K562 (cell line): ENCODE measurements around the gene UGT1A3. TPM values are rescaled to one million over a fixed set of nuclear protein-coding genes. Genes with fewer than 3 reads are reported as not detected.

Experiments used
- ATAC-seq: fragments of 200-7000 bp; cut with Tn5 transposase; 3 replicates; pipeline ENCODE4 v1.9.1; 2020; ENCODE audit warnings: moderate library complexity
- BruUV-seq: library from RNA; stranded (reverse); fragments of 400-500 nt; replicated peaks from 2 replicates; lab custom pipeline; 2021; lab: Mats Ljungman, UMichigan
- CTCF ChIA-PET: fragments of 300-600 bp; formaldehyde crosslinking; extraction: SDS; loops from one replicate; lab custom pipeline; 2021; ENCODE audit warnings: low intra/inter-chr PET ratio; lab: Yijun Ruan, JAX
- POLR2A ChIA-PET: fragments of 300-600, 350-650 bp; sonication (Branson Sonifier 250); formaldehyde crosslinking; extraction: SDS; loops from one replicate; lab custom pipeline; 2021; ENCODE audit warnings: antibody characterized with exemption, inconsistent platforms; lab: Yijun Ruan, JAX
- DNase-seq, 4 experiments: peaks; one replicate each; pipeline versions ENCODE4 v3.0.0 to v3.0.0-alpha.2; 2011 to 2018; ENCODE audit warnings: low spot score in 3 of 4, mixed read lengths in 3 of 4; ENCODE audit errors: extremely low read depth in 1 of 4
- FAIRE-seq: peaks from 2 replicates; lab custom pipeline; 2011; peaks lifted over from hg19 to GRCh38; lab: Jason Lieb, UNC
- H2AFZ ChIP-seq: 2 replicates; pipeline ENCODE4 v1.6.0; 2011; ENCODE audit warnings: low read depth, low read length, control low read depth, inconsistent platforms
- H3K27ac ChIP-seq: fragments of 200-600 bp; 3 replicates; pipeline ENCODE4 v1.8.0; 2011; ENCODE audit warnings: low read depth, mild to moderate bottlenecking, control low read depth, inconsistent platforms, low read length, moderate library complexity, mixed read lengths; ENCODE audit errors: extremely low read depth
- H3K27me3 ChIP-seq, 2 experiments: fragments of 300-600 bp in 1 of 2; 2 replicates in 1 of 2; 3 replicates in 1 of 2; pipeline versions ENCODE4 v1.6.0 to v1.8.0; 2011; ENCODE audit warnings: inconsistent platforms in 2 of 2, low read length in 2 of 2, mild to moderate bottlenecking in 1 of 2, mixed read lengths in 1 of 2, moderate library complexity in 1 of 2; ENCODE audit not compliant: control insufficient read depth in 2 of 2, insufficient read depth in 2 of 2
- H3K36me3 ChIP-seq: fragments of 300-600 bp; 3 replicates; pipeline ENCODE4 v1.8.0; 2011; ENCODE audit warnings: mild to moderate bottlenecking, low read length, inconsistent platforms; ENCODE audit not compliant: control insufficient read depth, insufficient read depth
- H3K4me1 ChIP-seq, 2 experiments: fragments of 200-600 bp in 1 of 2; replicated peaks in 1 of 2; 2 replicates in 1 of 2; 3 replicates in 1 of 2; pipeline versions ENCODE4 v1.5.1 to v1.8.0; 2011; ENCODE audit warnings: inconsistent platforms in 2 of 2, low read length in 2 of 2, mild to moderate bottlenecking in 1 of 2, mixed read lengths in 1 of 2, moderate library complexity in 1 of 2; ENCODE audit not compliant: control insufficient read depth in 2 of 2, insufficient read depth in 2 of 2
- H3K4me2 ChIP-seq: 2 replicates; pipeline ENCODE4 v1.6.1; 2011; ENCODE audit warnings: low read length, control low read depth, inconsistent platforms, mixed read lengths; ENCODE audit not compliant: insufficient read depth
- H3K4me3 ChIP-seq: fragments of 200-600 bp; sonication (generic), shearing (Covaris generic); 2 replicates; pipeline ENCODE4 v1.5.1; 2016; ENCODE audit warnings: control low read depth, inconsistent platforms
- H3K79me2 ChIP-seq: fragments of 200-600 bp; 3 replicates; pipeline ENCODE4 v1.8.0; 2011; ENCODE audit warnings: low read length, inconsistent platforms; ENCODE audit not compliant: control insufficient read depth, insufficient read depth
- H3K9ac ChIP-seq, 2 experiments: 2 replicates each; pipeline versions ENCODE4 v1.6.0 to v1.6.1; 2011; ENCODE audit warnings: low read depth in 2 of 2, low read length in 2 of 2, control low read depth in 1 of 2, inconsistent platforms in 1 of 2, mild to moderate bottlenecking in 1 of 2, mixed read lengths in 1 of 2; ENCODE audit not compliant: insufficient read depth in 1 of 2
- H3K9me1 ChIP-seq: one replicate; pipeline ENCODE4 v1.6.0; 2011; ENCODE audit warnings: inconsistent platforms, mild to moderate bottlenecking, low read length, moderate library complexity; ENCODE audit not compliant: control insufficient read depth, insufficient read depth
- H3K9me3 ChIP-seq: replicated peaks from 2 replicates; pipeline ENCODE4 v1.5.1; 2011; ENCODE audit warnings: low read depth, low read length, inconsistent platforms; ENCODE audit not compliant: control insufficient read depth, insufficient read depth
- H4K20me1 ChIP-seq: replicated peaks from 2 replicates; pipeline ENCODE4 v1.6.1; 2011; ENCODE audit warnings: low read length, inconsistent platforms, mixed read lengths; ENCODE audit not compliant: control insufficient read depth, insufficient read depth
- BRD4 ChIP-seq: fragments of 200-600 bp; sonication (generic); IDR thresholded peaks from 2 replicates; pipeline ENCODE4 v1.6.1; 2017; ENCODE audit warnings: inconsistent platforms
- C11orf30 ChIP-seq: fragments of 450-650 bp; IDR thresholded peaks from 2 replicates; pipeline ENCODE4 v1.6.1; 2016; ENCODE audit warnings: low read depth, mild to moderate bottlenecking
- CAMTA2 ChIP-seq: fragments of 250-450 bp; sonication (Bioruptor Pico); conservative IDR thresholded peaks from 2 replicates; pipeline ENCODE4 v1.5.1; 2022
- CGGBP1 ChIP-seq: fragments of 250-450 bp; sonication (Bioruptor Pico); IDR thresholded peaks from 2 replicates; pipeline ENCODE4 v1.9.0; 2021; ENCODE audit warnings: mild to moderate bottlenecking
- EGR1 ChIP-seq: fragments of 450-650 bp; conservative IDR thresholded peaks from 2 replicates; pipeline ENCODE4 v1.6.1; 2017; ENCODE audit warnings: mild to moderate bottlenecking
- POLR2G ChIP-seq: fragments of 200-400 bp; formaldehyde crosslinking; IDR thresholded peaks from 2 replicates; pipeline ENCODE4 v1.6.1; 2017; ENCODE audit warnings: low read depth, mild to moderate bottlenecking, antibody characterized with exemption, low read length, moderate library complexity
- SMARCE1 ChIP-seq: fragments of 450-650 bp; IDR thresholded peaks from 2 replicates; pipeline ENCODE4 v1.7.1; 2016; ENCODE audit warnings: mild to moderate bottlenecking
- SRF ChIP-seq, 2 experiments: fragments of 250-450, 450-650 bp in 1 of 2; sonication (Bioruptor Pico) in 1 of 2; sonication (generic) in 1 of 2; formaldehyde crosslinking; IDR thresholded peaks; 2 replicates each; pipeline versions ENCODE4 v1.5.0 to v1.5.1; 2020 to 2022; ENCODE audit warnings: mild to moderate bottlenecking in 1 of 2, missing genetic modification reagents in 1 of 2
- U2AF1 ChIP-seq: fragments of 200-400 bp; formaldehyde crosslinking; optimal IDR thresholded peaks from 2 replicates; pipeline ENCODE3; 2017; ENCODE audit warnings: mild to moderate bottlenecking, low read depth, low read length, moderate library complexity
- ZBTB1 ChIP-seq: sonication (generic); formaldehyde crosslinking; IDR thresholded peaks from 2 replicates; pipeline ENCODE4 v1.8.1; 2023; ENCODE audit warnings: missing genetic modification reagents, low read depth, mild to moderate bottlenecking, borderline replicate concordance
- ZBTB43 ChIP-seq: sonication (generic); formaldehyde crosslinking; IDR thresholded peaks from 2 replicates; pipeline ENCODE4 v1.8.0; 2023; ENCODE audit warnings: mild to moderate bottlenecking, missing genetic modification reagents
- ZNF316 ChIP-seq: fragments of 450-650 bp; IDR thresholded peaks from 2 replicates; pipeline ENCODE4 v1.6.1; 2016
- ZZZ3 ChIP-seq: fragments of 450-650 bp; IDR thresholded peaks from 2 replicates; pipeline ENCODE4 v1.6.1; 2016; ENCODE audit warnings: antibody characterized with exemption, mild to moderate bottlenecking, moderate library complexity
- WGBS: fragments of 100-300 bp; shearing (Covaris generic); methylation state at CpG from one replicate; pipeline ENCODE4 v1.1.6; 2016; ENCODE audit warnings: low coverage, mixed read lengths; ENCODE audit not compliant: insufficient coverage; ENCODE audit errors: missing lambda C conversion rate; 5-methylcytosine and 5-hydroxymethylcytosine counted together
- in situ Hi-C: fragments of 300-500 bp; cut with MboI; formaldehyde crosslinking; loops from 4 replicates; pipeline ENCODE4 v1.15.0; 2018; ENCODE audit warnings: inconsistent platforms, mixed read lengths
- intact Hi-C: fragments of 100-400 bp; cut with micrococcal nuclease; formaldehyde crosslinking; loops from 2 replicates; pipeline ENCODE4 v1.14.2; 2022
- polyA plus RNA-seq, 8 experiments: library from polyadenylated mRNA; depleted of rRNA in 4 of 8; stranded (reverse) in 5 of 8; unstranded in 3 of 8; fragments of >200 nt; fragmentation: Nextera tagmentation in 2 of 8; fragmentation: Illumina TruSeq in 1 of 8; extraction: Ambion mirVana in 2 of 8; extraction: Trizol in 1 of 8; gene quantifications; 2 replicates each; pipeline versions ENCODE4 v1.2.1 to v1.2.3, GENCODE V29; 2011 to 2014; ENCODE audit warnings: inconsistent platforms in 1 of 8, missing spikeins in 1 of 8
- total RNA-seq, 7 experiments: library from RNA; depleted of rRNA in 6 of 7; stranded (reverse); fragments of >200 nt in 6 of 7; fragmentation: Illumina TruSeq in 2 of 7; extraction: Trizol in 2 of 7; gene quantifications; 2 replicates each; pipeline versions ENCODE4 v1.2.1 to v1.2.3, GENCODE V29; 2011 to 2021; ENCODE audit warnings: low replicate concordance in 1 of 7

UGT1A3 gene
- total and polyA plus RNA-seq, 9 of the 15 experiments (the other 6 are each of a cell fraction or from before 2014, with no cell fraction given): not detected

- no peak for DNase-seq
- intact Hi-C loops: no loop called here
- ChIA-PET CTCF (no interaction called here), POLR2A (no interaction called here)
- Histone ChIP-seq H4K20me1 (no peaks in the 10 kb centered on the region), H3K4me2 (no peak overlapping the region), H3K27ac (no peak overlapping the region), H3K9me3 (no peaks in the 10 kb centered on the region), H3K36me3 (no peaks in the 10 kb centered on the region), H3K9ac (no peak overlapping the region), H3K4me1 (no peaks in the 10 kb centered on the region), H3K9me1 (no peaks in the 10 kb centered on the region), H2AFZ (no peak overlapping the region), H3K4me3 (no peak overlapping the region), H3K79me2 (no peaks in the 10 kb centered on the region), H3K27me3 (peaks cover 0 to 11% of the 10 kb centered on the region in 2 experiments; a peak in 3 of 5 replicates)
- in situ Hi-C loops: no loop called here
- TF ChIP-seq CAMTA2 (CRISPR knock-in tag) (no peak), EGR1 (peak; percentile 24; the same call in 1 of the 2 replicates)
- no peak for ATAC-seq
- 0% methylated on average over 6 of the region's 7 CpGs for WGBS
- no peak for FAIRE-seq
- BruUV-seq: no TSS peak
Measured at GRCh38 chr2:233764264-233764663, 35.4 kb downstream of the UGT1A3 start.

- Histone ChIP-seq H3K9me3 (no peaks in the 10 kb centered on the region), H3K36me3 (no peaks in the 10 kb centered on the region), H4K20me1 (no peaks in the 10 kb centered on the region), H3K9me1 (no peaks in the 10 kb centered on the region), H3K4me2 (no peak overlapping the region), H3K27ac (no peak overlapping the region), H3K4me3 (no peak overlapping the region), H3K9ac (no peak overlapping the region), H3K27me3 (peaks cover 0 to 16% of the 10 kb centered on the region in 2 experiments; a peak in 3 of 5 replicates), H3K4me1 (no peaks in the 10 kb centered on the region), H2AFZ (no peak overlapping the region), H3K79me2 (no peaks in the 10 kb centered on the region)
- WGBS: 0% methylated on average over 2 of the region's 3 CpGs
- no TSS peak for BruUV-seq
- ATAC-seq: no peak
- in situ Hi-C loops: no loop called here
- ChIA-PET CTCF (no interaction called here), POLR2A (no interaction called here)
- no peak for FAIRE-seq
- intact Hi-C loops: no loop called here
- no peak for DNase-seq
- TF ChIP-seq U2AF1: no peak
- no peak for TF ChIP-seq CGGBP1 (CRISPR knock-in tag)
- TF ChIP-seq ZBTB1 (CRISPR knock-in tag): no peak
- TF ChIP-seq SMARCE1: no peak
- no peak for TF ChIP-seq ZNF316
- no peak for TF ChIP-seq POLR2G
- no peak for TF ChIP-seq BRD4
- no peak for TF ChIP-seq ZBTB43 (CRISPR knock-in tag)
- no peak for TF ChIP-seq SRF (CRISPR knock-in tag; IDR thresholded peaks at IDR 0.05)
- no peak for TF ChIP-seq C11orf30
- no peak for TF ChIP-seq ZZZ3
Measured at GRCh38 chr2:233764761-233765160, 35.9 kb downstream of the UGT1A3 start.
